ENCODE results near the gene WDFY4.

DNA sequence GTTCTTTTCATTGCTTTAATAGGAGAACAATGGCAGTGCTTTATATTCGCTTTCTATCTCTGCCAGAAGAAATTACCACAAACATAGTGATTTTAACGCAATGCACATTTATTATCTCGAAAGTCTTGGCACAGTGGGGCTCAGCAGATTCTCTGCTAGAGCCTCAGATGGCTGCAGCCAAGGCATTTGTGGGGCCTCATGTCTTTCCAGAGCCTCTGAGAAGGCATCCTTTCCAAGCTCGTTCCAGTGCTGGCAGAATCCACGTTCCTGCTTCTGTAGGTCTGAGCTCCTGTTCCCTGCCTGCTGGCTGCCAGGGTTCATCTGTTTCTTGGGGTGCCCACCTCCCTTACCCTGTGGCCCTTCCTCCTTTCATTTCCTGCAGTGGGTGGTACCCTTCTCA, 194.8 kb downstream of the WDFY4 start:
- TF ChIP-seq, protein P1, sequence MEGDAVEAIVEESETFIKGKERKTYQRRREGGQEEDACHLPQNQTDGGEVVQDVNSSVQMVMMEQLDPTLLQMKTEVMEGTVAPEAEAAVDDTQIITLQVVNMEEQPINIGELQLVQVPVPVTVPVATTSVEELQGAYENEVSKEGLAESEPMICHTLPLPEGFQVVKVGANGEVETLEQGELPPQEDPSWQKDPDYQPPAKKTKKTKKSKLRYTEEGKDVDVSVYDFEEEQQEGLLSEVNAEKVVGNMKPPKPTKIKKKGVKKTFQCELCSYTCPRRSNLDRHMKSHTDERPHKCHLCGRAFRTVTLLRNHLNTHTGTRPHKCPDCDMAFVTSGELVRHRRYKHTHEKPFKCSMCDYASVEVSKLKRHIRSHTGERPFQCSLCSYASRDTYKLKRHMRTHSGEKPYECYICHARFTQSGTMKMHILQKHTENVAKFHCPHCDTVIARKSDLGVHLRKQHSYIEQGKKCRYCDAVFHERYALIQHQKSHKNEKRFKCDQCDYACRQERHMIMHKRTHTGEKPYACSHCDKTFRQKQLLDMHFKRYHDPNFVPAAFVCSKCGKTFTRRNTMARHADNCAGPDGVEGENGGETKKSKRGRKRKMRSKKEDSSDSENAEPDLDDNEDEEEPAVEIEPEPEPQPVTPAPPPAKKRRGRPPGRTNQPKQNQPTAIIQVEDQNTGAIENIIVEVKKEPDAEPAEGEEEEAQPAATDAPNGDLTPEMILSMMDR (conservative IDR thresholded peaks at IDR 0.05), result no peak
- no peak for TF ChIP-seq EZH2 (IDR thresholded peaks at IDR 0.05; ENCODE audit: low read depth)

All from PC-9 (cell line).